HG02798 (cell line): Measurements from ENCODE around the gene TMC5.

Experiments
- ATAC-seq: cut with Tn5 transposase; IDR thresholded peaks from one replicate; pipeline ENCODE4 v1.9.1; 2021; ENCODE audit warnings: mild to moderate bottlenecking; ENCODE audit not compliant: unreplicated experiment, poor library complexity

The TMC5 gene

GRCh38 chr16:19446300-19446846 lies 28.7 kb downstream of the TMC5 start:
- ATAC-seq = no peak

GRCh38 chr16:19446886-19447285 lies 29.2 kb downstream of the TMC5 start:
- ATAC-seq = no peak

DNA sequence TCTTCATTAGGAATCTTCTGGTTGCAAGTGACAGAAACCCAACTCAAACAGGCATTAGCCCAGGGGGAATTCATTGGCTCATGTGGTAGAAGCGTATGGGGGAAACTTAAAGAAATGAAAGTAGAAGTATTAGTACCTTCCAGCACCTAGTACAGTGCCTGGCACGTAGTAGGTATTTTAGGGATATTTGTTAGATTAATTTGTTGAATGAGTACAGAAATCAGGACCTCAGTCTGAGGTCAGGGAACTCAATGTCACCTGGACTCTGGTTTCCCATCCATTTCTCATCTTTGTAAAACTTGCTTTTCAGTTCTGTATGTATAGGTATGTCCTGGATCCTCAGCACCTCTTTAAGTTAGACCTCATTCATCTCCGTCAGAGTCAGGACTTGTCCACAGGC lies 32.5 kb downstream of the TMC5 start:
- no peak for ATAC-seq

- ATAC-seq = no peak
These were observed 41.2 kb downstream of the TMC5 start for GRCh38 chr16:19458722-19459379.

- ATAC-seq = no peak
These were observed 42.7 kb downstream of the TMC5 start for GRCh38 chr16:19460397-19460796.

- ATAC-seq = no peak
These were observed 46.0 kb downstream of the TMC5 start for GRCh38 chr16:19463468-19464315.

- no peak for ATAC-seq
These were observed 50.6 kb downstream of the TMC5 start for GRCh38 chr16:19468300-19468699.

DNA sequence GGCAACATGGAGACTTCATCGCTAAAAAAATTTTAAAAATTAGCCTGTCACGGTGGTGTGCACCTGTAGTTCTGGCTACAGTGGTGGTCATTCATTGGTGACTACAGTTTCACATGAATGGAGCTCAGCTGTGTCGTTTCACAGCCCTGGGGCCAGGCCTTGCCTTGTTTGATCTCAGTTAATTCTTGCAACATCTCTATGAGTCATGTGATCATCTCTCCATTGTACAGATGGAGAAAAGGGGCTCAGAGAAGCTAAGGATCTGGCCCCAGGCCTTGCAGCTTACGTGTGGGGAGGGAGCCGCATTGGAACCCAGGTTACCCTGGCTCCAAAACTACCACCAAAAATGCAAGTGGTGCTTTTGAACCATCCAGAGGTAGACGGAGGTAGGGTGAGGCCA lies 54.8 kb downstream of the TMC5 start:
- ATAC-seq = no peak

DNA sequence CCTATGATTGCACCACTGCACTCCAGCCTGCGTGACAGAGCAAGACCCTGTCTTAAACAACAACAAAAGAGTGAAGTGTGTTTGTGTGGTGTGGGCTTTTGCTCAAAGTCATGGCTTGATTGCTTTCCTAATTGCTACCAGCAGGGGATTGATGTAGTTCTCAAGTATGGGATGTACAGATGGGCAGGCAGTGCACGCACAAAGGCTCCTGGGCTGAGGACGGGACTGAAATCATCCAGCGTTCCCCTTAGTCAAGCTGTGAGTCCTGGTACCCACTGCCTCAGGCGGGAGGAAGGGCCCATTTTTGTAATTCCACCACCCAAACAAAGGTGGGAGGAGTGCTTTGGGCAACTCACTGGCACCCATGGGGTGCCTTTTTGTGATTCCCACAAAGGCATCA lies 56.9 kb downstream of the TMC5 start:
- ATAC-seq = no peak

DNA sequence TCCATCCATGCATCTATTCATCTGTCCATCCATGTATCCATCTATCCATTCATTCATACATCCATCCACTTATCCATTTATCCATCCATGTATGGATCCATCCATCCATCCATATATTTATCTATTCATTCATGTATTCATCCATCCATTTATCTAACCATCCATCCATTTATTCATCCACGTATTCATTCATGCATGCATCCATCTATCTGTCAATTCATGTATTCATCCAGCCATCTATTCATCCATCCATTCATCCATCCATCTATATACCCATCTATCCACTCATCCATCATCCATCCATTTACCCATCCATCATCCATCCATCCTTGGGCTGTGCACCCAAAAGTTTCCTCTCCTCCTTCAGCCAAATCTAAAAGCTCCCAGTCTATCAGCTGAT lies 60.8 kb downstream of the TMC5 start:
- ATAC-seq = no peak

- ATAC-seq = no peak
These were observed 61.6 kb downstream of the TMC5 start for GRCh38 chr16:19479302-19479721.

DNA sequence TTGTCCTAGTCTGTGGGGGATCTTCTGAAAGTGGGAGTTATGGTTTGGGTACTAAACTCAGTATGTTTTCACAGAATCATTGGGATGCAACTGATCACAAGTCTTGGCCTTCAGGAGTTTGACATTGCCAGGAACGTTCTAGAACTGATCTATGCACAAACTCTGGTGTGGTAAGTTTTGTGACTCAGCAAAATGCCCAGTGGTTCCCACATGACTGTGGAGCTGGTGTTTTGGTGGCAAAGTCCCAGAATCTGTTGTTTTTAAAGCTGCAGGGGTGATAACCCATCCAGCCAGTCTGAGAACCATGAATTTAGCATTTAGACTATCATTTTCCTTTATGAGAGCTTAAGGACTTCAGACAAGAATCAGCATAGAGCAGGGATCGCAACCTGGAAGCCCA lies 63.6 kb downstream of the TMC5 start:
- ATAC-seq = no peak

GRCh38 chr16:19481769-19482168 lies 64.1 kb downstream of the TMC5 start:
- no peak for ATAC-seq

DNA sequence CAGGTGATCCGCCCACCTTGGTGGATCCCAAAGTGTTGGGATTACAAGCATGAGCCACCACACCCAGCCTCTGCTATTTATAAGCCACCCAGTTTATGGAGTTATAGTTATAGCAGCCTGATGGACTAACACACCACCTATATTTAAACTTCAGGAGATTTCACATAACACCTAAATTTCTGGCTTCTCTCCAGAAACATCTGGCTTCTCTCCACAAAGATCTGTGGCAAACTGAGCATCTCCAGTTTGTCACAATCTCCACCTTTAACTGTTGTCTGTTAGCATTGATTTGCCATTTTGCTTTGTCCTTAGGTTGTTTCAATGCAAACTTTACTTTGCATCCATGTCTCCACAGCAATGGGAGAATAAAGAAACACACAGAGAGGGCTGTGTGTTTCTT lies 64.6 kb downstream of the TMC5 start:
- no peak for ATAC-seq

DNA sequence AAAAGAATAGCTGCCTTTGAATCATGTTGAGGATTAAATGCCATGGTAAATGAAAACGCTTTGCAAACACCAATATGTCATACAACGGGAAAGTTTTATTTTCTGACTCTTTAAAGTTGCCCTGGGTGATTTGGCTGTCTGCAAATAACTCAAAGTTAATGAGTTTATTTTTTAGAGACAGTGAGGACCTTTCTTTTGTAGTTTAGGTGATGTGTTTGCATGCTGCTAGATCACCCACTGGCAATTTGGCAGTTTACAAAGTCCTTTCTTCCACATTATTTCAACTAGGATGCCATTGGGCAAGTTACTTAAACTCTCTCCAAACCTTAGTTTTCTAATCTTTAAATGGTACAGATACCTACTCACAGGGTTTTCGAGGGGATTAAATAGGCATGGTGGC lies 66.4 kb downstream of the TMC5 start:
- ATAC-seq = no peak

DNA sequence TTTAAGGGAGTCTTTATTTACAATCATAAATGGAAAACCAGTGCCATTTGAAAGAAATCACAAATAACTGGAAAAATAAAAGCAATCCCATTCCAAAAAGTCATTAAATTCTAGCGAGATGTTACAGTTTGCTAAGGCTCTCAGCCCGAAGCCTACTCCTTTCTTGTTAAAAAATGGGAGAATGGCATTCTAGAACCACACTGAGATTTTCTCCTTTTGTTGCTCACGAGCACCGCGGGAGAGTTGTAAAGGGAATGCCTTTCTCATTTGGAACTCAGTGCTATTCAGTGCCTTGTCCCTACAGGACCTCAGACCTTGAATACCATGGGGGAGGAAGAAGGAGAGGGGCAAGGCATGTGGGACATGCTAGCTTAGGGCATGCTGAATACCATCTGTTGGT lies 67.9 kb downstream of the TMC5 start:
- no peak for ATAC-seq

GRCh38 chr16:19486051-19486450 lies 68.4 kb downstream of the TMC5 start:
- ATAC-seq = no peak

DNA sequence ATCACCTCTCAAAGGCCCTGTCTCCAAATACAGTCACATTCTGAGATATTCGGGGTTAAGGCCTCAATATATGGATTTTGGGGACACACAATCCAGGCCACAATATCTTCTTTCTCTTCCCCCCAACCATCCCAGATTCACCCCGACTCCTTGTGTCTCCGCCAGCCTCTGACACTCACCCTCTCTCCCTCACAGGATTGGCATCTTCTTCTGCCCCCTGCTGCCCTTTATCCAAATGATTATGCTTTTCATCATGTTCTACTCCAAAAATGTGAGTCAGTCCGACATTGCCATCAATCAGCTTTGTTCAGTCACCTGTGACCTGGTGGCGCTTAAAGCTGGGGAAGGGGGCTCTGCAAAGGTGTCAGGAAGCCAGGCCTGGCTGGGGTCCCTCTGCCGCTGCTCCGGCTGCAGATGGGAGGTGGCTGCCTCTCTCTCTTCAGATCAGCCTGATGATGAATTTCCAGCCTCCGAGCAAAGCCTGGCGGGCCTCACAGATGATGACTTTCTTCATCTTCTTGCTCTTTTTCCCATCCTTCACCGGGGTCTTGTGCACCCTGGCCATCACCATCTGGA lies 69.2 kb downstream of the TMC5 start:
- ATAC-seq = no peak

DNA sequence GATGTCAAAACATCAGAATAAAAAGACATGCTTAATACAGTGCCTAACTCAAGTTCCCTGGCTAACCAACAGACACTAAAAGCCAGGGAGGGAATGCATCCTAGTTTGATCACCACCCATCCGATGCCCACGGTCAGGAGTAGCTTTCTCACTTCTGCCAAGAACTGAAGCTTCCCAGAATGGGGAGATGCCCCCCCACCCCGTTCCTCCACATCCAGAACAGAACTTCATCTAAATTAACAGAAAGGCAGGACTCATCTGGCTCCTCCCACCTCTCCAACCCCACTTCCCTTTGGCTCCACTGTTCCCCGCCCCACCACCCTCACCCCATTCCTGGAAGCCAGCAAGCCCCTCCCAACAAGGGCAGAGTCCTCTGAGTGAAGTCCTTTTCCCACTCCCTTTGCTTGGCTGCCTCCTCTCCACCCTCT lies 70.5 kb downstream of the TMC5 start:
- no peak for ATAC-seq

- no peak for ATAC-seq
These were observed 72.9 kb downstream of the TMC5 start for GRCh38 chr16:19490619-19491018.

DNA sequence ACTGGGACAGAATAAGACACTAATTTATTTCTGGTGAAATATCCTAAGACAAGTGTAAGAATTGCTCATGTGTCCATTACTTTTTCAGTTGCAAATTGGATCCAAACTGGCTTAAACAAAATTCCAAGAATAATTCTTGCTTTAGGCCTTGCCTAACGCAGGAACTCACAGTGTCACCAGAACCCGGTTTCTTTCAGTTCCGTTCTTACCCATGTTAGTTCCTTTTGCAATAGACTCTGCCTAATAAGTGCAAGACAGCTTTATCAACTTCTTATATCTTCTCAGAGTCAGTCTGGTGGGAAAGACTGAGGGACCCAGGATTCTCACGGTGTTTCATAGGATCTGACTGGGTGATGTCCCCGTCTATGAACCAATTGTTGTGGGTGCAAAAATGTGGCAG lies 79.5 kb downstream of the TMC5 start:
- ATAC-seq = no peak
